D721Med (cell line): Measurements from ENCODE around the gene SUFU.

Experiments
- DNase-seq: peaks from one replicate; pipeline ENCODE4 v3.0.0; 2011; ENCODE audit warnings: low spot score; ENCODE audit not compliant: insufficient read length
- FAIRE-seq: peaks from 2 replicates; lab custom pipeline; 2011; peaks lifted over from hg19 to GRCh38; lab: Jason Lieb, UNC
- CTCF ChIP-seq: IDR thresholded peaks from 2 replicates; pipeline ENCODE4 v1.5.1; 2012; ENCODE audit warnings: mild to moderate bottlenecking, control low read depth; ENCODE audit not compliant: insufficient read depth; ENCODE audit errors: missing control alignments

Gene SUFU

DNA sequence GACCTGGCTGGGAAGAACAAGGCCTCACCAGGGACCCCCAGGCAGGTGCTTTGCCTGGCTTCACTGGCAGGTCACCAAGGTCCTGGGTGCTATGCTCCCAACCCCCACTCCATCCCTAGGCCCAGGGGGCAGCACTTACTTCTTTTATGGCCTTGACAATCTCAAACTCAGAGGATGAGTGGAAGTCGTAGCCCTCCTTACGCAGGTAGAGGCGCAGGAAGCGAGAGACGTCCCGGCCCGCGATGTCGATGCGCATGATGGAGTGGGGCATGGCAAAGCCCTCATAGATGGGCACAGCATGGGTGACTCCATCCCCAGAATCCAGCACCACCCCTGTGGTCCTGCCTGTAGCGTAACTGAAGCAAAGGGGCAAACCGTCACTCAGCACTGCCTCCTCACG is 19.8 kb upstream of the SUFU start:
- no peak for TF ChIP-seq CTCF
- FAIRE-seq (no peak), DNase-seq (no peak)

DNA sequence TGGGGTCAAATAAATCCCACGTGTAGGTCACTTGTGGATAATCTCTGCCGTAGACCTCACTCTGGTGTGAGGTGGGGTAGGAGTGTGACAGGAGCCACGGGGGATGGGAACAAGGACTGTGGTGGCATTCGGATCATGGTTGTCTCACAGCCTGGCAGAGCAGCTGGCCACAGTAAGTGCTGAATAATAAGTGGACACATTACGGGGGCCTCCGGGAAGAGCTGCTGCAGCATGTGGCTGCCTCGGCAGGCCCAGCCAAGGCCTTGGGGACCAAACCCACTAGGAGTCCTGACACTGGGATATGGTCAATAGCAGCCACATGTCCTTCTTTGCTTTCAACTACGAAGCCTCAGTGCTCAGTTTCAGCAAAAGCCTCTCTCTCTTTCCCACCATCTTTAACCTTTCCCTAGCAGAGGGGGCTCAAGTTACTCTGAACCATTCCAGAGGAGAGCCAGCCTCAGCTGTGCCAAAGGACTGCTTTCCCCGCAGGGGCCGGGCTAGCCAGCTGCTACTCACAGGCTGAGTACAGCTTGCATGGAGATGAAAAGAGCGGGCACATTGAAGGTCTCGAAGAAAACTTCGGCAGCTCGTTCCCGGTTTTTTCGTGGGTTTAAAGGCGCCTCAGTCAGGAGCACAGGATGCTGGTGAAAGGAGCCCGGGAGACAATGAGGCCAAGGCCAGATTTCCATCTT is 18.5 kb upstream of the SUFU start:
- TF ChIP-seq CTCF = no peak
- DNase-seq = no peak
- no peak for FAIRE-seq

DNA sequence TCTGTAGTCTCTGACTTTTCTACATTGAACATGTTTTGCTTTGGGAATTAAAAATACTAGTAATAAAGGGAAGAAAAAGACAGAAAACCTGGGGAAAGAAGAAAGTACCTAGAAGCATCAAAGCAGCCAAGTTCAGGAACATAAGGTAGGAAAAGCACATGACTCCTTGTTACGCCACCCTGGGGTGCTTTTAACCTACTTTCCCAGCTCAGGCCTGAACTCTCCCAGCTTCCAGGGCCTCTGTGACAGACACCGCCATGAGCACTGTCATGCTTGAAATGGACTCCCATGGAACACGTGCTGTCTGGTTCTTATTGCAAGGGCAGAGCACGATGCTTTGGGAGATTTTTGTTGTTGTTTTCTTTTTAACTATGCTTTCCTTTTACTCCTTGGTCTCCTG is 12.6 kb upstream of the SUFU start:
- FAIRE-seq = no peak
- no peak for TF ChIP-seq CTCF
- DNase-seq = no peak

DNA sequence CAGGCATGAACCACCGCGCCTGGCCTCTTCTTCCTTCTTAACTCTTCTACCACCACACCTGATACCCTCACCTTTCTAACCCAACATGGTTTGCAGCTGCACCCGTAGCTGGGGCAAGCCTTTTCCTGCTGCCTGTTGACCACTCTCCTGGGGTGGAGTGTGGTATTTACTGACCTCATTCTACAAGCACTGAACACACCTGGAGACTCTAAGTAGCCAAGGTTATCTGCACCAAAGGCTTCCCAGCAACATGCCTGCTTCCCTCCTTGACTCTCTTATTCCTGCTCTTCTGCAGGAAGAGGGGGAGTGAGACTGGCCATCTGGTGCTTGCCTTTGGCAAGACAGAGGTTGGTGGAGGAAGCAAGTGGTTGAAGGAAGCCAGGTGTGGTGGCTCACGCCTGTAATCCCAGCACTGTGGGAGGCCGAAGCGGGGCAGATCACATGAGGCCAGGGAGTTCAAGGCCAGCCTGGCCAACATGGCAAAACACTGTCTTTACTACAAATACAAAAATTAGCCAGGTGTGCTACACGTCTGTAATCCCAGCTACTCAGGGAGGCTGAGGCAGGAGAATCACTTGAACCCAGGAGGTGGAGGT is 11.3 kb upstream of the SUFU start:
- no peak for TF ChIP-seq CTCF
- FAIRE-seq (no peak), DNase-seq (no peak)

GRCh38 chr10:102492983-102493382 is 10.8 kb upstream of the SUFU start:
- FAIRE-seq = no peak
- no peak for DNase-seq

GRCh38 chr10:102493771-102494170 is 10.0 kb upstream of the SUFU start:
- FAIRE-seq = no peak

More at GRCh38 chr10:102492983-102493382, 10.8 kb upstream of the SUFU start:
- TF ChIP-seq CTCF = no peak

More at GRCh38 chr10:102493771-102494170, 10.0 kb upstream of the SUFU start:
- no peak for TF ChIP-seq CTCF
- DNase-seq = no peak
